GM19239 (cell line): ENCODE data around the gene SALL3.
"Not testable (repeated sequence)": the region's sequence is repeated elsewhere in the genome, so short reads cannot be mapped to it uniquely, and the experiment has no call there.

Source experiments
- DNase-seq: peaks from one replicate; pipeline ENCODE4 v3.0.0; 2011; ENCODE audit warnings: low spot score; ENCODE audit not compliant: insufficient read length
- FAIRE-seq: peaks from 2 replicates; lab custom pipeline; 2011; peaks lifted over from hg19 to GRCh38; lab: Jason Lieb, UNC

SALL3 gene

DNA sequence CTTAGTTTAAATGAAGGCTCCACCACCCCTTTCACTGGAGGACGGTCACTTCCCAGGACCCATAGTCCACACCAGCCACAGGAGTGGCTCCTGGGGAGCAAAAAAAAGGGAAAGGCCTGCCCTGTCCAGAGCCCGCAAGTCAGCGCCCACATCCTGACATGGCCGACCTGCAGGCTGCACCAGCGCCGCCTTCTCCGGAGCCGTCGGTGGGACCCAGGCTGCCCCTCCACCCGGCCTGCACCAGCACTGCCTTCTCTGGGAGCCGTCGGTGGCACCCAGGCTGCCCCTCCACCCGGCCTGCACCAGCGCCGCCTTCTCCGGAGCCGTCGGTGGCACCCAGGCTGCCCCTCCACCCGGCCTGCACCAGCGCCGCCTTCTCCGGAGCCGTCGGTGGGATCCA is 14.9 kb upstream of the SALL3 start:
- FAIRE-seq, DNase-seq: not testable (repeated sequence)

DNA sequence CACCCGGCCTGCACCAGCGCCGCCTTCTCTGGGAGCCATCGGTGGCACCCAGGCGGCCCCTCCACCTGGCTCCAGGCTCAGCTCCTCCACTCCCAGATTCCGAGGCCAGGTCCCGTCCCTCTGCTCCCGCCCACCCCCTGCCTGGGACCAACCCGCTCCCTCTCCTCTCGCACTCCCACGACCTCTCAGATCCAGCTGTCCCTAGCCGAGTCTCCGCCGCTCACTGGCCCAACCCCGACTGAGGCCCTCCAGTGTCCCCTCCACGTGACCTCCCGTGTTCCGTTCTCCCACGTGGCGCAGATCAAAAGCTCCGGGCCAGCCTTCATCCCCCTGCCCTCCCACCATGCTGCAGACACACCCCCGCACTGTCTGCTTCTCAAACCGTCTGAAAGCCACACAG is 14.4 kb upstream of the SALL3 start:
- no peak for FAIRE-seq
- DNase-seq, result no peak

DNA sequence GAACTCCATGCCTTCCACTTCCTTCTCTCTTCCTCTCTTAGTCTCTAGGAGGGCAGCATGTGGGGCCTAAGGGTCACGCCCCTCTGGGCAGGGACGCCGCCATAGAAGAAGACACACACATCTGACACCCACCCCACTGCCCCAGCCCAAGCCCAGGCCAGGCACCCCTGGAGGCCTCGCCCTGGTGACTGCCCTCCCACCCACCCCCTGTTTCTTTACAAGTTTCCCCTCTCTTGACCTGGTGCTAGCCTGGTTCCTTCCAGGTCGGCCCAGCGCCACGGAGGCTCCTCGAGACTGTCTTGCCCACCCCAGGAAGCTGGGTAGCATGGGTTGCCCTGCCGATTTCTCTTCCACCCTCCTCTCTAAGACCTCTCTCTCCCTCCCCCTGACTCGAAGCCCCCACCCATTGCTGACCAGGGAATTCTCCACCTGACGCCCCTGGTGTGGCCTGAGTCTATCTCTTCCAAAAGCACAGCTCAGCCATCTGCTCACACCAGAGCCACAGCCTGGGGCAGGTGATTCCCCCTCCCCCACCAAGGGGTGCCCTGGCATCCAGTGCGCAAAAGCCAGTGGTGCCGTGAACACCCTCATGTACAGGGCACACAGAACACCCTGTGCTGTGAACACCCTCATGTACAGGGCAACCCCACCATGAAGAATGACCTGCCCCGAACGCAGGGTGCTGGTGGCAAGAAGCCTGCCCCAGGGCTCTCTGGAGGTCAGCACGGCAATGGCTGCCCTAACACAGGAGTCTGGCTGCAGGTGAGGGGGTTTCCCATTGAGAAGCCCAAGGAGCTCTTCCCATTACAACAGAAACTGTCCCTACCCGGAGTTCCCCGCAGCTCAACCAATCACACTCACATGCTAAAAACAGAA is 13.5 kb upstream of the SALL3 start:
- DNase-seq (no peak), FAIRE-seq (no peak)

DNA sequence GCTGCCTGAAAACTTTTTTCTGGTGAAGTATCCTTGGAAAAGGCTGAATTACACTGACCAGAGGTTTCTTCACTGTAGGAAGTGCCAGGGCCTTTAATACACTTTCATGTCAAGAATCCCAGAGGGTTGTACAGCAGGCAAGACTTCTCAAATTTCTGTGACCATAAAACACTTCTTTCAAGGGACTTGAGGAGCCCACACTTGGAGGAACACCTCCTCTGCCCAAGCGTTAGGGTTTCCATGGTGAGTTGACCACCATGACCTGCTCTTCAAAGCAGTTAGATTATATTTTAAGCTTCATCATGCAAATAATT is 12.9 kb upstream of the SALL3 start:
- no peak for FAIRE-seq
- DNase-seq, result no peak

DNA sequence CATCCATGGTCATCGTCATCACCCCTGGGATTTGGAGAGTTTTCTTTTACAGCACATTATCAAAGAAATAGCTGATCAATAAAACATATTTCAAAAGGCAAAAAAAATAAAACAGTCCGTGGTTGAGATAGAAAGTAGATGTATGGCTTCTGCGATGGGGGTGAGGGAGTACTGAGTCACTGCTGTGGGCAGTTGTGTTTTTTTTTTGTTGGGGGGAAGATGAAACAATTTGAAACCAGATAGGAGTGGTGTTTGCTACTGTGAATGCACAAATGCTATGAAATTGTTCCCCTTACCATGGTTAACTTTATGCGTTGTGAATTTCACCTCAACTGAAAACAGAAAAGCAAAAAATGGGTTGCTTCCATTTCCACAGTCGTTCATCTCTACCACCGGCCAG is 11.9 kb upstream of the SALL3 start:
- no peak for DNase-seq
- FAIRE-seq, result no peak

DNA sequence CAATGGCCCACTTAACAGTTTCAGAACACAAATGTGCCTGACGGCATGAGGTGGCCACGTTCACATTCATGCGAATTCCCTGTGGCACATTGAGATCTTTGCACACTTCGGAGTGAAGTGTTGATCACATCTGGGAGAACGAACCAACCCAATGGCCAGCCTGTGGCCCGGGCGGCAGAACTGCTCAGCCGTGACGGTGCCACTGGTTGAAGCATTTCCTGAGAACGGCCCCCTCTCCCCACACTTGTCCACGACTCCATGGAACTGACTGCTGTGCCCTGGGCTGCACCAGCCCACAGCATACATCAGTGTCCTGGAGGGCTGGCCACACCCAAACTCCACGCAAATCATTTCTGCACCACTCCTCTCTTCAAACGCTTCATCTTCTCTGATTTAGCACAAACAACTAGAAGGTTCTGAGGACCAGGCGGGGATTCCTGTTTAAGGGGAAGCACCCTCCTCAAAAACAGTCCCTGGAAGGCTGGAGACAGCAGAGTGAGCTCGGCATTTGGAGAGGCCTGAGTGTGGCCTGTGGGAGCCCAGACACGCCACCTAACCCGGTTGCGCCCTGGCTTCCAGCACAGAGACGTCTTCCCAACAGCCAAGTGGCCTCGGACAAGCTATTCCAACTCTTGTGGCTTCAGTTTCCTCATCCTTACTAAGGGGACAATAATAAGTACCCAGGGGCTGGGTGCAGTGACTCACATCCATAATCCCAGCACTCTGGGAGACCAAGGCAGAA is 9.9 kb upstream of the SALL3 start:
- no peak for FAIRE-seq

DNA sequence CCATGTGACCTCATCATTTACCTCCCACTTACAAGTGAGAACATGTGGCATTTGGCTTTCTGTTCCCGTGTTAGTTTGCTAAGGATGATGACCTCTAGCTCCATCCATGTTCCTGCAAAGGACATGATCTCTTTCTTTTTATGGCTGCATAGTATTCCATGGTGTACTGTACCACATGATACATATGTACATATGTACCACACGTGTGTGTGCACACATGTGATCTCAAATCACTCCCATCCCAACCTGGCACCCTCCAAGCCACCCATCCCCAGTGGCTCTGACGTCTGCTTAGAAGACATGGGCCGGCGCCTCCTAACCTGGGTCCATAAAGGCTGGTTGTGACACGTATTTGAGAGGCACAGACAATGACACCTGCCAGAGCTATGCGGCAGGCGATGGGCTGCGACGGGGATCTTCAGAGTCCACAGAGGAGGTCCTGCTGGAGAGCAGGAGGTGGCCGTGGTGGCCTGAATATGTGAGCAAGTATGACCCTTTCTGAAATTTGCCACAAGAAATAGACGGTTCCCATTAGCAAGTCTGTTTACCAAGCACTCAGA is 8.8 kb upstream of the SALL3 start:
- no peak for FAIRE-seq

More for the DNA sequence above, 9.9 kb upstream of the SALL3 start:
- DNase-seq, result no peak

DNA sequence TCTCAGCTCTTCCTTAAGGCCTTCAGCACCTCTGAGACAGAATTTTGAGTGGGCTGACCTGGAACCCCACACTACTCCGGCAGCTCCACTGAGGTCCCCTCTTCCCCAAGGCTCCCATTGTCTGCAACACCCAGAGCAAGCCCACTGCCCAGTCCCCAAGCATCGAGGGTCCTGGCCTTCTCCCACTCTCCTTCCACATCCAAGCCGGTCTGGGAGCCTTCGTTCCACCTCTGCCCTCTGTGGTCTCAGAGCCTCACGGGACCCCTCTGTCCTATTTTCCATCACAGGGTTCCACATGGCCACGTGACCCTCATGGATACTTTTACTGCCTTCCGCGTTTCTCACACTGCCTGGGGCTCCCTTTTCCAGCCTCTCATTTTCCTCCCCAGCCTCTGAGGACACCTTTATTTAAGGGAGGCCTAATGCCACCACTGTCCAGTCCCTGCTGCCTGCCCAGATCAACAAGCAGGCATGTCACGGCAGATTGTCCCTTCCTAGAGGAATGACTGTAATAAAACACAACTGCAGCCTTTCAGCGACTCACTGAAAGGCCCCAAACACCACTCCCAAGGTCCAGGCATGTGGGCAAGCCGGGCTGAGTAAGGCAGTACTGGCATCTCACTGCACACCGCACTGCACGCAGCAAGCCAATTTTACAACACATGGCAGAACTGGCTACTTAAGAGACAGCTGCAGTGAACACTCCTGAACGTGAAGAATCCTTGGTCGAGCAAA is 7.9 kb upstream of the SALL3 start:
- FAIRE-seq (no peak), DNase-seq (no peak)

More for the DNA sequence above, 8.8 kb upstream of the SALL3 start:
- DNase-seq, result no peak

DNA sequence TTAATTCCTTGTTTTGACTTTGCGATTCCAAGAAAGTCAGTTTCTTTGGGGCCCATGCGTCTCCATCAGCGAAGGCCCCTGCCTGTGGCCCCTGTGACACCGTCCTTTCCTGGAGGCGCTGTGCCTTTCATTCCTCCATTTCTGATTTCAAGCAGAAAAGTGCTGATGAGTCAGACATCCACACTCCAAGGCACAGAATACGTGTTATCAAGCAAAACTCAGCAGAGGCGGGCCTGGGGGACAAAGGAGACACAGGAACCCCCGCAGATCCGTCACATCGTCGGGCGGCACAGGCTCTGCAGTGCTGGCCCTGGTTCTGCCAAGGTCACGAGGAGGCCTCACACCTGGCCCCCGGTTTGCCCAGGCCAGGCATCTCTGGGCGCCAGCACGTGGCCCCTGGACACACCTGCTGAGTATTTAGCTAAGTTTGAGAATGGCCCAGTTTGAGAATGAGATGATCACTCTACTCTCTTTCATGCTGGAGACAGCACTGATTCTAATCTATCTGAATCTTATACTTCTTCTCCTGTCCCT is 7.2 kb upstream of the SALL3 start:
- FAIRE-seq (no peak), DNase-seq (no peak)

DNA sequence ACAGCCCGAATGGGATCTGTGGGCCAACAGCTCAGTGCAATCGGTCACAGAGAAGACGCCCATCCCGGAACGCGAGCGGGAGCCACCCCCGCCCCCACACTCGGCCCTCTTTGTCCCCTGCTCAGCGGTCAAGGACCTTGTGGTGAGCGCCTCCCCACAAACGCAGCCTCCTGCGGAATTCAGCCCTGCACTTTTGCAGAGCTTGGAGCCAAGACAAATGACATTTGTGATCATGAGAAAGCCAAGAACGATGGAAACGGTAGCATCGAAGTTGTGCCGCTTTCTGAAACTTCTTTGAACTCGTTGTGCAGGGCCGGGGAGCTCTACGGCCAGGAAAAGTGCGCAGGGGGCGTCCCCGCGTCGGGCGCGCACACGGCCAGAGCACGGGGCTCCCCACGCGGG is 6.7 kb upstream of the SALL3 start:
- DNase-seq (no peak), FAIRE-seq (no peak)

DNA sequence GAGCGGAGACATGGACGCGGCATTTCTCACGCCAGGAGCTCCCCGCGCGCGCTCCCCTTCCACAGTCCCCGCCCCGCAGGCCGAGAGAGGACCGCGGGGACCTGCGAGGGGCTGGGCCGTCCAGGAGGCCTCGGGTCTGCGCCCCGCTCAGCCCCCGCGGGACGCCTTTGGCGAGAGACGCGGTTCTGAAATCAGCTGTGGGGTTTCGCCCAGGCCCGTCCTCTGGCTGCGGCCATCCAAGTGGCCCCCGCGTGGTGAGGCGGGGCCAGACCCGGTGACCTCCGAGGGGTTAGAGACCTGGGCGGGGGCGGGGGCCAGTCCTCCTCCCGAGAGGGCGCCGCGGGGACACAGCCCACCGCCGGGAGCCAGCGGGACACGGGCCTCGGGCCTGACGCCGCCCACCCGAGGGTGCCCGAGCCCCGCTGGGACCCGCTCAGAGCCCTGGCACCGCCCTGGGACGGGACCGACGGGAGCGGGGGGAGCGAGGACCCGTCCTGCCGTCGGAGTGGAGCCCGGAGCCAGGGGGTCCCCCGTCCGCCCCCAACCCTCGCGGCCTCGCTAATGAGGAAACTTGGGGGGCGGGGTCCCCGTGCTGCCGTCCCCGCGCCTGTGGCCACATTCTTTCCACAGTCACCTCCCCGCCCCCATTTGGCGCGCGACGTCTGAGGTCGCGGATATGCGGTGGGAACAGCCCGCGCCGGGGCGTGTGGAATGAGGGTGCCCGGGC is 6.1 kb upstream of the SALL3 start:
- no peak for DNase-seq
- FAIRE-seq, result no peak

DNA sequence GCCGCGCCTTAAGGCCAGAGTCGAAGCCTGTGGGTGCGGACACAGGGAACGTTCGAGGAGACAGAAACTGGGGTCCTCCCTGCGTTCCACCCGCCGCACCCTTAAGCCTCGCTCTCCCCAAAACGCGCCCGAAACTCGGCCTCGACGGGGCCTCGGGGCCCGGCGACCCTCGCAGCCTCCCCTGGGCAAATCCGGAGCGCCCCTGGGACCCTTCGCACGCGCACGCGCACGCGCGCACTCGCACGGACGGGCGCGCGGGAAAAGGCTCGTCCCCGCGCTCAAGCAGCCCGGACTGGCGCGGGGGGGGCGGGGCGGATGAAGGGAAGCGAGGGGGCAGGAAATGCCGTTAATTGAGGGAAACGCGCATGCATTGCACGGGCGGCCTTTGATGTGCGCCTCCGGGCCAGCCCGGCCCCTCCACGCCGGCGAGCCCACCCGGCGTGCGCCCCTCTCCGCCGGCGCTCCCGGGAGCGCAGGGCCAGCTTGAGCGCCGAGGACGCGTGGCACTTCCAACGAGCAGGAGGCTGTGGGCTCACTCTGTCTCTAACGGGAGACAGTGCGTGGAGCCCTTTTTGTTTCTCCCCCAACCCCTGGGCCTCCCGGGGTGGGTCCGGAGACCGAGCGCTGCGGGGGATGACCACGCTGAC is 5.4 kb upstream of the SALL3 start:
- FAIRE-seq (no peak), DNase-seq (no peak)

DNA sequence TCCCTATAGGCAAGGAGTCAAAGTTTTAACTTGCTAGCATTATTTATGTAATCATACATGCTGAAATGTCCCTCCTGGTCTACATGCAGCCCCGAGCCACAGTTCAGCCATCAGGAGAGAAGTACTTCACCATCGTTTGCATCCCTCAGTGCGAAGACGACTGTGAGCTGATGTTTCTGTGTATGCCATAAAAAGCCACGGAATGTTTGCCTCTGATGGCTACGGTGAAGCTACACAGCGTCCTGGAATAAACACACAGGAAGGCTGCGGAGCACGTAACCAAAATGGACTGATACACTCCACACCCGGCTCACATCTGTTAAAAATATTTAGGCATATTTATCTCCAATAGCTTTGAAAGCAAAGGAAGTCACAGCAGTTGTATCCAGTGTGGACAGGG is 4.3 kb upstream of the SALL3 start:
- DNase-seq, result no peak
- no peak for FAIRE-seq

DNA sequence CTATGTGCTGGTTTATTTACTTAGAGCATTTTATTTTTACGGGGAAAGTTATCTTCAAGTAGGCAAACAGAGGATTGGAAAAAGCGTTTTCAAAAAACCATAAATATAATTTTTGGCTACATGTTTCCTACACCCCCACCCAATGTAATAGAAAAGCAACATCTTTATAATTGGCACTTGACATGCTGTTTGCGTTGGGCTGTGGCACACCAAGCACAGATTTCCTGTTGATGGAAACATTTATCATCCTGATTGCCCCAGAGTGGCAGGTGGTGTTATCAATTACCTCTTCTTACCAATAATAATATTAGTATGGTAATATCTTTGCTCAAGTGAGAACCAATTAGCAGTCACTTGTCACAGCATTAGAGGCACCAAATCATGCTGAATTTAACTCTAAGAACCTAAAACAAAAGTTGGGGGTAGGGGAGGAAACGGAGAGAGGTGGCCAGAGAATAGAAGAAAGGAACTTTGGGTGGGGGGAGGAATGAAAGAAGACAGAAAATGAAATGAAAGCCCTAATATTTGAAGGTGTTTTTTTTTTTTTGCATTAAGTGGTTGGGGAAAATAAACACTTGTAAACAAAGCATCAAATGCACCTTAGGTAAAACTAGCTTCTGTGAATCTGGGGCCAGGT is 3.8 kb upstream of the SALL3 start:
- FAIRE-seq, result no peak
- no peak for DNase-seq

DNA sequence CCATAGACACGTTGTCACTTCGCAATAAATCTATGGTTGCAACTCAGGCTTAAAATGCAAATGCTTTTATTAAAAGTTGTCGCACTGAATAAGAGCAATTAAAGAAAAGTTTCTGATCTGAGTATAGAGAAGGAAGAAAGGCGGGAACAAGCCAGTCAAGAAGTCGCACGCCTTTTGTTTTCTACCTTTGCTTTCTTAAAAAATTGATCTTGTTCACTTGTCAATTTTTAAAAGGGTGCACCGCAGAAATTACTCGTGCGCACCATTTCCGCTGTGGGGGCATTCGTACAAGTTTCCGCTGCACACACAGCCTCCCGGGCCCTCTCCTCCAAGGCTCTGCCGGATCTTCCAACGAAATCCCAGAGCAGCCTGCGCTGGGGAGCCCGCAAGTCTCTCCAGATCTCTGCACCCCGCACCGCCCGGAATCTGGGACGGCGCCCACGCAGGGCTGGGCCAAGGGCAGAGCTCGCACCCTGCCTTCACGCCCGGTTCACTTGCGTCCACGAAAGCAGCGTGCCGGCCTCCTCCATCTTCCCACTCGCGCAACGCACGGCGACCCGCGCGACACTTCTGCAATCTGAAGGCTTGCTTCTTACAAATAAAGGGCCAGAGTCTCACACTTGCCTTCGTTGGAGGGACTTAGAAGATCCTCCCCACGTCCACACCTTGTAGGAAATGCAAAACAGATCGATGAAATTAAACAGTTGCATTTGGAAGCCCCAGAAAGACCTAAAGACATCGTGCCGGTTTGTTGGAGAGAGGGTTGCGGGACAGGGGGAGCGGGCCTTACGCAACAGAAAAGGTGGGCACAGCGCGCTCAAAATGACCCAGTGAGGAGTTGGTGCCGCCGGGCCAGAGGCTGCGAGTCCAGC is 2.6 kb upstream of the SALL3 start:
- FAIRE-seq (no peak), DNase-seq (no peak)

DNA sequence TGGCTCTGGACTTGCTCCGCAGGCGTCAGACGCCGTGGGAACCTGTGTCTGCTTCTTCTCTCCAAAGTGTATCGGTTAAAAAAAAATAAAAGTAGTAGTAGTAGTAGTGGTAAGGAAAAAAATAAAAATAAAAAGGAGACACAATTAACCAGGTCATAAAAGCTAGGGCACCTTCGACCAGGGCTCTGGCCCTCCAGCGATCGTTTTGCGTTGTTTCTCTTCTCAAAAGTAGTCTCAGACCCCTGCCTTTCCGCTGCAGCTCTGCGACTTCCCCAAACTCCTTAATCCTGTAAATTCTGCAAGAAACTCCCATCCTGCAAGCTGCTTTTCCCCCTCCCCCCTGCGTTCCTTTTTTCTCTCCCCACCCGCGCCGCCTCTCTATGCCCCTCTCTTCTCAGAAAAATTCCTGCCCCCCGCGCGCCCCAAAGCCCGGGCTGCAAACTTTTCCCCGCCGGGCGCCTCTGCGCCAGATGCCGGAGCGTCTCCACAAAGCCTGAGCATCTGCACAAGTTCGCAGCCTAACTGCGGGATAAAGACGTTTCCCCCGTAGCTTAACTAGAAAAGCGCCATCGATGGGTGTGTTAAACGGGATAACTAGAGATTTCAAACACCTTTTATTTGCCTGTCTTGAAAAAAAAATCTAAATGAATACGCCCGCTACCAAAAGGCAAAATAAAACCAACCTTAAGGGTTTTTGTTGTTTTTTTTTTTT is 1.8 kb upstream of the SALL3 start:
- DNase-seq, result no peak

DNA sequence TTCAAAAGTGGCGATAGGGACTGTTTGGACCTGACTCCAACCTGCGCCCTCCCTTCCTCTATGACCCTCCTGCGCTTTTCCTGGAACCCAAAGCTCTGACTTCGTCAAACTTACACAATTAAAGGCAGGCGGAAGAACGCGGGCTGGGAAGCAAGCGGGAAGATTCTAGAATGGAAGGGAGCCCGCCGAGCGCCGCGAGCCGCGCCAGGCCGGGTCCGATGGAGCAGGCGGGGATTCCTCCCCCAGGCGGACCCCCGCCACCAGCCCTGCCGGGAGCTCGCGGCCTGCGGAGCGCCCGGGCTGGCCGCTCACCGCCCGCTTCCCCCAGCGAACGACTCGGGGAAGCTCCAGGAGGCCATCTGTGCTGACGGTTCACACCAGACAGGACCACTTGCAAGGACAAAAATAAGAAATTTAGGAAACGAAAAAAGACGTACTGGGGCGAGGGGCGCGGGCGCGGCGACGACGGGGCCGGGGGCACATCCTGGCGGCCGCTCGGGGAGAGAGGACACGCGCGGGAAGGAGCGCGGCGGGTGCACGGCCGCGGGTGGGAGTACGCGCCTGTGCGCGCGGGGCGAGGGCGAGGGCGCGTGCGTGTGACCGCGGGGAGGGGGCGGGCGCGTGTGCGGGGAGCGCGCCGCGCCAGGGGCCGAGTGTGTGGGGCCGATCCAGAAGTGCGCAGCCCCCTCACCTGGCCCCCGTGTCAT is 1.1 kb upstream of the SALL3 start:
- FAIRE-seq (no peak), DNase-seq (no peak)

More for the DNA sequence above, 1.8 kb upstream of the SALL3 start:
- no peak for FAIRE-seq
